SK-N-MC (cell line): ENCODE measurements around the gene S100A1.

Experiments used
- EZH2 ChIP-seq: fragments of 200-600 bp; sonication (generic); IDR thresholded peaks from one replicate; pipeline ENCODE4 v1.6.1; 2017; ENCODE audit warnings: antibody characterized with exemption
- FOXP2 ChIP-seq: optimal IDR thresholded peaks from 2 replicates; pipeline ENCODE3; 2011; ENCODE audit warnings: mild to moderate bottlenecking, moderate library complexity; ENCODE audit not compliant: insufficient read depth; ENCODE audit errors: extremely low read length, control extremely low read depth
- POLR2AphosphoS5 ChIP-seq: IDR thresholded peaks from 2 replicates; pipeline ENCODE4 v1.6.1; 2012; ENCODE audit warnings: mild to moderate bottlenecking, low read depth, low read length, borderline replicate concordance

- TF ChIP-seq POLR2AphosphoS5, result no peak
- TF ChIP-seq EZH2, result no peak
- no peak for TF ChIP-seq FOXP2
Observed at GRCh38 chr1:153662269-153662668, 34.0 kb downstream of the S100A1 start.
